HG02852 (cell line): ENCODE results near the gene CLCN5.
A peak's percentile ranks its signal among the peaks of the same experiment; 100 is the strongest.

ENCODE experiments used
- ATAC-seq: cut with Tn5 transposase; IDR thresholded peaks from one replicate; pipeline ENCODE4 v1.9.1; 2021; ENCODE audit warnings: mild to moderate bottlenecking, moderate library complexity; ENCODE audit not compliant: unreplicated experiment

CLCN5 gene

DNA sequence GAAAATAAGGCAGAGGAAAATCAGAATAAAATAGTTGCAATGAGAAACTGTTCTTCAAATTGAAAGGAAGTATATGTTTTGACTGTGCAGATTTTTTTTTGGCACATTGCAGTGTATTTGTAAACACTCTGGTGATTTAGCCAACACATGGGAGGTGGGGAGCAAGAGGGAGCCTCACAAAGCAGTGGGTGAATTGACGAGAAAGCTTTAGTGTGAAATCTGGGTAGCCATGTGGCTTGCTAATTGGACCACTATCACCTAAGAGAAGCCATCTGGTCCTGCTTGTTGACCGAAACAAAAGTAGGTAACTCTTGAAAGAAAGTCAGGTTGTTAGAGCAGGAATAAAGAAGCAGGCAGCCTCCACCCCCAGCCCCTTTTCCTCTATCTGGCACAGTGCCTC lies 10.4 kb downstream of the CLCN5 start:
- no peak for ATAC-seq

DNA sequence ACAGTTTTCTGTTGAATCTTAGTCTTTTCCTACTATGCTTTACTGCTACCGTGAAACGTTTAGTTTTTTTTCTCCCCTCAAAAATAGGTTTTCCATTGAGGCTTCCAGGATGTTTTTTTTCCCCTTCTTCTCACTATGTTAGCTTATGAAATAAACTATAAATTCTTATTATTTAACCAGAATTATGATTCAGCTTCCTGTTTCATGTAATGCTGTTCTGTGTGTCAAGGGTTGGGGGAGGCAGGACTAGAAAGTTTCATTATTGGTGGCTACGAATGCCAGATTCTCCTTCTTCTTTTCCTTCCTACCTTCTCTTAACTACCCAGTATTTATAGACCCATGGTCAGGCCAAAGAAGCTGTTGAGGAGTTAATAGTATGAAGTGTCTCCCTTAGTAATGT lies 11.8 kb downstream of the CLCN5 start:
- ATAC-seq: no peak

DNA sequence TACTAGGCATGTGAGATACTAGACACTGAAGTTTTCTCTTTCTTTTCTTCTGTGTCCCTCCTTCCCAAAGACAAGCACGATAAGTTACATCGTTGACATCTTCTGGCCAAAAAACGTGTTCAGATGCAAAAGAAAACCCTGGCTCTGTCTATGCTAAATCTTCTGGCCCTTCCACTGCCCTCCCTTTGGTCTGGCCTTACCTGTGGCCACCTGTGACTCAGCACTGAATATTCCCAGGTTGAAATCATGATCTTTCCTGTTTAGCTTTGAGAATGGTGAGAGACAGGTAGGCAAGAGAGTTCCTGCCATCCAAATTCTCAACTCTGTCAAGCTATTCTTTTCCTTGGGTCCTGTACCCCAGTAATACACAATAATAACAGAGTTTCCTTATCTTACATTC lies 12.3 kb downstream of the CLCN5 start:
- no peak for ATAC-seq

DNA sequence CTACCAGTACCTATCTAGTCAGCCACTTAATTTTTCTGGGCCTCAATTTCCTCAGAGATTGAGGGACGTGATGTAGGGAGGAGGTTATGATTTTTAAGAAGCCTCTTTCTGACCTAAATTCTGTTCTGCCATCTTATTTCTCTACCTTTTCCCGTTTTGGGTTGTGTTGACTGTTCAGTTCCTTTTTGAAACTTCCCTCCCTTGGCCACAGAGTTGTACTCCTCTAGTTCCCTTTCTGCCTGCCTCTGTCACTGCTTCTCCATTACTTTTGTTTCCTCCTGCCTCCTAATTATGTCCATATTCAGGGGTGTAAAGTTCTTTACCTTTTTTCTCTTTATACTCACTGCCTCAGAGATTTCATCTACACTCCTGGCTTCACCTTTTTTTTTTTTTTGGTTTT lies 25.4 kb downstream of the CLCN5 start:
- ATAC-seq: no peak

DNA sequence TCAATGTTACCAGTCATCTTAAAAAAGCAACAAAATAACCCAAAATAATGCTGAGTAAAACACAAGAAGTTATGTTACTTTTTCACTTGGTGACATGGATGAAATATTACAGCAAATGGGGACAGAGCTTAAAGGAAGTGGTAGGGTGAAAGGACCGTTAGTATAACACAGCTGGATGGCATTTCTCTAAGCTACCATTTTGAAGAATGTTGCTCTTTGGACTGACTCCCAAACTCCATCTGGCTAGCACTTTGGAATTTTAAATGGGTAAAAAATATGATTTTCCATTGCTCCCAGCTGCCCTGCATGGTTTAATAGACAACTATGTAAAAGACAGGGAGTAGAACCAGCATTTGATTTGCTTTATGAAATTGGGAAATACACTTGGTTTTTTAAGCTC lies 27.6 kb downstream of the CLCN5 start:
- no peak for ATAC-seq

DNA sequence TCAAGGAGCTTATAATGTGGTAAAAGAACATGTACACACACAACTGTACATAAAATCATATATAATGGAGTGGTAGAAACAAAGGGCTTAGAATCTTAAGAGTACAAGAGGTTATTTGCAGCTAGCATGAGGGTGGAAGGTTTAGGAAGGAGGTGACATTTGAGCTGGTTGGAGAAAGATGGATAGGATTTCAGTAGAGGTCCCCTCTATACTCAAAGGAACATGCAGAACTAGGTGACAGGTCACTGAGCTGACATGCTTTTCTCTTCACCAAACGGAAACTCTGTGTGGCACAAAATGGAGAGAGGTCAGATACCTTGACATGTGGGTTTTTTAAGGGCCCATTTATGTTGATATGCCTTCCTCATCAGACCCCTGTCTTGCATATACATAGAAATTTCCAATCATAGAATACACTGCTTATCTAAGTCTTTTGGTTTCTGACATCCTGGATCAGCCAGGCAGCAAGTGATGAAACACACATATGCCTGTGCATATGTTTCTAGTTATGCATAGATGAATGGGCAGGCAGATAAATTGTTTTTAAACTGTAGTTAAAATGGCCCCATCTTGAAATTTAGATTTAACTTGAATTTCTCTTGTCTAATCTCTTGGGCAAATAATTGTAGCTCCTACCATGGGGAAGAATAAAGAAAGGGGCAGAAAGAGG lies 29.3 kb downstream of the CLCN5 start:
- ATAC-seq: no peak

DNA sequence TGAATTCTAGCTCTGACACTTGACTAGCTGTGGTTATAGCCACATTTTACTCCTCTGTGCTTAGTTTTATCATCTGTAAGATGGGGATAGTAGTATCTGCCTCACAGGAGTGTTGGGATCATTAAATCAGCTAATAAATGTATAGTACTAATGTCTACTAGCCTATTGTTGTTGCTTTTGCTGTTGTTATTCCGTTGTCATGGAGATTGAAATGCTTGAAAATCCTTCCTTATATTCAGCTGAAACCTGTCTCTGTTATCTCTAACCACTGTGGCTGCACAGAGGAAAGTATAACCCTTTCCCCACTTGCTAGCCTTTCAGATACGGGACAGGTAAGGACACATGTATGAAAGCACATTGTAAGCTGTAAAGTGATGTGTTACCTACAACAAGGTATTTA lies 33.9 kb downstream of the CLCN5 start:
- ATAC-seq: no peak

DNA sequence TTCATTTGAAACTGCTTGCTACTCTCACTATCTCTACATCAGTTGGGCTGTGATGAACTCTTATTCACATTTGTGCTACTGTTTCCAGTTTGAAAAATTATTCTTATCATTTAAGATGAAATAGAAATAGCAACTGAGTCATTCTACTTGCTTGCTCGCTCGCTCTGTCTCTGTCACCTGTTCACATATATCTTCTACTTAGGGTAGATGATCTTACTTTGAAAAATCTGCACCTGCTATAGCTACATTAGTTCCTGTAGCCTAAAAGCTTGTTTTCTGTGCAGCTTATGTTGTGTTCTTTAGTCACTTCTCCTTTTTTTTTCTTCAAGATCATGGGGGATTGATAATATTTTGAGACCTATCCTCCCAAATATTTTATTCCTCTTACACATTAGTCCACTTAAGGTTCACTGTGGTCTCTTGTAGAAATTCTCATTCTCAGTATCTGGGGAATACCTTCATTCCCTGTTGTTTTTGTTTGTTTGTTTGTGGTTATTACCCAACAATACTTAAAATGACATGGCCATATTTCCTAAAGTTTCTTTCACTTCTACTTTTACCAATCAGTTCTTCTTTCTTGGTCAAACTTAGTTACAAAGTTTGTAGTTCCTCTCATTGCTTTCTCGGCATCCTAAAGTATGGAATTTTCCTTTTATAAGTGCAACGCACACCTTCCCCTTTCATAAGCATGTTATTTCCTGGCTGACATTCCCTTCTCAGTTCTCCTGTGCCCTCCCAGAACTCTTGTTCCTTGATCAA lies 36.5 kb downstream of the CLCN5 start:
- peak; percentile 56 for ATAC-seq

DNA sequence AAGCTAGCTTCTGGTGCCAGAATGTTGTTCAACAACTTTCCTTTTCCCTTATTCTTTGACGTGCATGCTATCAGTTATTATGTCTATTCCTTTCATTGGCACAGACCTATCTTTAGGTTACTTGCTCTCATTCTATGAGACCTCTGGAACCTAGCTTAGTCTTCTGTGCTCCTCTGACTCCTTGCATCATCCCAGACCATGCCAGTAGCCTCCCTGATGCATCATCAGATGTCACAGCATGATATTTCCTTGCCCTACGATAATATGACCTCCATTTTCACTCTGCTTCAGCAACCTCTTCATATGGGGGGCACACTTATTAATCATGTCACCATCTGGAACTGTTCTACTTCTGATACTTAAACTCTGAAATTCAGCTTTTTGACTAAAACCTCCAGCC lies 37.2 kb downstream of the CLCN5 start:
- no peak for ATAC-seq

DNA sequence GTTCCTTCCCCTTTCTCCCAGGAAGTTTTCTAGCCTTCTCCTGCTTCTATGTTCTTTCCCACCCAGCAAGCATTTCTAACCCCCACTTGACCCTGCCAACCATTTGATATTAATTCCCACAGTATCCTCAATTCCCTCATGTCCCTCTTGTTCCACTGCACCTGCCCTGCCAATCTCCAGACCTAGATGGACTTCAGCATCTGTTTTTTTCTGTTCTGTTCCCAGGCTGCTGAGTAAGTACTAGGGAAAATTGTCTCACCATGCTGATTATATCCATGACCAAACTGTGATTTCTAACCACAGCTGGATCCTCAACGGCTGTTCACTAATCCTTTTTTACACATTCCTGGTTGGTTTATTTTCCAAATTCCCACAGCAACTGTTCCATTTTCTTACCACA lies 37.7 kb downstream of the CLCN5 start:
- ATAC-seq: no peak

DNA sequence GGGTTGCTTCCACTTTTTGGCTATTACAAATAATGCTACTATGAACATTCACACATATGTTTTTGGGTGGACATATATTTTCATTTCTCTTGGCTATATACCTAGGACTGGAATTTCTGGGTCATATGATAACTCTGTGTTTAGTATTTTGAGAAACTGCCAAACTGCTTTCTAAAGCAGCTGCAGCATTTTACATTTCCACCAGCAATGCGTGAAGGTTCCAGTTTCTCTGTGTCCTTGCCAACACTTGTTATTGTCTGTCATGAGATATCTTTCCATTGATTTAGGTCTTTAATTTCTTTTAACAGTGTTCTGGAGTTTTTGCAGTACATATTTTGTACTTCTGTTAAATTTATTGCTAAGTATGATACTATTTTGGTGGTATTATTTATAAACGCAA lies 48.3 kb downstream of the CLCN5 start:
- ATAC-seq: no peak

DNA sequence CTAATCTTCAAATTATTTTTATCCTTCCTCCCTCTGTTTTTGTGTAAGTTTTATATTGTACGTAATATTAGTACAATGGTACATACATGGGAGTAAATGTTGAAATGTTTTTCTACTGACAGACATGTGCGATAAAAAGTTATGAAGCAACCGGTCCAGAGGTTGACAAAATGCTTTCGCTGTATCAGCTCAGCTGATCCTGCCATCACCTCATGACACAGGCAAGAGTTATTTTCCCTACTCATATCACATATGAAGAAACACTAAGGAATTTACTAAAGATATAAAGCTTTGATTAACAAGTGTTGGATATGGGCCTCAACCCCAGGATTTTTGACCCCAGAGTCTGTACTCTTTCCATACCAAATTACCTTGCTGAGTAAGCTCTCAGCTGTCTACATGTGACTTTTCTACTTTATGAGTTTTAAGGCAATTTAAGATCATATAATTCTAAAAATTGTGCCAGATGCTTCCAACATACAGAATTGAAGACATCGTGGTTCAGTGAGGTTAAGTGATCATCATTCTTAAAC lies 50.0 kb downstream of the CLCN5 start:
- ATAC-seq: no peak

DNA sequence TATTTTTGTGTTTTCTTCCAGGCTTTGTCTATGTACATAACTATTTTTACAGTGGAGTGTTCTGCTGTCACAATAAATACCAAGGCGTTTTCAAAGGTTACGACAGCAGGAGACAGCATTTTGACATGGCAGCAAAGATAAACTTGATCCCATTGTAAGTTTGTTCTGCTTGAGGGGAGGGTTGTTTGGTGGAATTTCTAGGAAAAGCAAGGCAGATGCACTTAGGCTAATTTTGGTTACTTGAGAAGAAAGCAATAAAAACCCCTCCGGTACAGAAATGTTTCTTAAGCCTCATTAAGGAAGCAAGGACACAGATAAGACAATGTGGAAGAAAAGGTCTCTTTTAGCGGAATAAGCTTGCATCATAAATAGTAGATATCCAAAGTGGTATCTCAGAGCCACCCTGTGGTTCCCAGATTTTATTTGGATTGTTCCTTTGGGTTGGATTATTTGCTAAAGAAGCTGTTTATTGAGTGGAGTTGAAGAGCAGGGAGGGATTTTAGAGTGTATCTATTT lies 54.3 kb downstream of the CLCN5 start:
- ATAC-seq: no peak

DNA sequence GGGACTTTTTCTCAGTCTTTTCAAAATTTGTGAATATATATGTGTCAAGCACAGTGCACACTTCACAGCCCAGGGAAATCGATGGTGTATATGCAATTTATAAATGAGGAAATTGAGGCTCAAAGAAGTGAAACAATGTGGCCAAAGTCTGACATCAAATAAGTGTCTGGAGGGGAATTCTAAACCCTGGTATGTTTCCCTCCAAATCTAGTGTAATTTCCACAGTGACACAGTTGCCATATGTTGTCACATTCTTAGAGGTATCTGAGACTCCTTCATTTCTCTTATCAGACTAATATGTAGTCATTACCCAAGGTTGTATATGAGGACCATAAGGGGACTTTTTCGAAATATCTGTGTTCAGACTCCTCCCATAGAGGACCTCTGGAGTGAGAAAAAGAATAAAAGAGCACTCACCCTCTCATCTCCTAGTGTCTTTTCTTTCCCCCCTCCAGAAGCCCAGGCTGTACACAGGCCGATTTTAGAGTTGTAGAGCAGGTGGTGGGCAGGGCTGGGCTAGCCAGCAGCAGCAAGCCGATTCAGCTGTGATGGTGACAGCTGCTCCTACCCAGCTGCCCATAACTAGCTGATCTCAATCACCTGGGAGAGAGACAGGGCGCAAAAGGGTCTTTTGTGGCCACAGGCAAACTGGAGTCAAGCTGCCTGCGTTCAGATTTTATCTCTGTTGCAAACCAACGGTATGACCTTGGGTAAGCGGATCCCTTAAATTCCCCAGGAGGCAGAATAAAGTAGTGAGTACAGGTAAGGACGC lies 55.1 kb downstream of the CLCN5 start:
- ATAC-seq: no peak

DNA sequence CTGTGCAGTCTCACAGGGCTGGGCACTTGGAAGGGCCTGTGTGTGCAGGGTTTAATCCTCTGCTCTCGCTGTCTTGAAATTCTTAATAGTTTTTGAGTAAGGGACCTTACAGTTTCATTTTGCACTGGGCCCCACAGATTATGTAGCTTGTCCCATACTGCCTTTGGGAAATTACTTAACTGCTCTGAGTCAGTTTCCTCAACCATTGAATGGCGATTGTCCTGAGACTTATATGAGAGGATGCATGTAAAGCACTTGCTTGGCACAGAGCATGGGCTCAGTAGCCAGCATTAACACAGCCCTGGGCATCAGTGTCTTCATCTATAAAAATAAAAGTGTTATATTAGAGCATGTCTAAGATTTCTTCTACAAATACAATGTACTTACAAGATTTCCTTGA lies 55.8 kb downstream of the CLCN5 start:
- ATAC-seq: no peak

DNA sequence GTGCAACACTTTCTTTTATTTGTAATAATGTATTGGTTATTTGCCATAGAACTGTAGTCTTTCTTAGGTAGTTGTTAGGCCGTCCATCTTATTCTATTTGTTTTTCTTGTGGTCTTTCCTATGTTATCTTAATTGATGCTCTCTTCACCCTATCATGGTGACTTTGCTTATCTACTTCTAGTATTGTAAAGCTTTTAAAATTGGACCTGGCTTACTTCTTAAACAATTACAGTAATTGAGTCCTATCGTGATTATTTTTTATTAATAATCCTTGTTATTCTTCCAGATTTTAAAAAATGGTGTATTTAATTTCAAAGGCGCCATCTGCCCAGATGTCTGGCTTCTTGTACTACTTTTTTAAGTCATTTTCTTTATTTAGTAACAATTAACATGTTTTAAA lies 63.7 kb downstream of the CLCN5 start:
- ATAC-seq: no peak

DNA sequence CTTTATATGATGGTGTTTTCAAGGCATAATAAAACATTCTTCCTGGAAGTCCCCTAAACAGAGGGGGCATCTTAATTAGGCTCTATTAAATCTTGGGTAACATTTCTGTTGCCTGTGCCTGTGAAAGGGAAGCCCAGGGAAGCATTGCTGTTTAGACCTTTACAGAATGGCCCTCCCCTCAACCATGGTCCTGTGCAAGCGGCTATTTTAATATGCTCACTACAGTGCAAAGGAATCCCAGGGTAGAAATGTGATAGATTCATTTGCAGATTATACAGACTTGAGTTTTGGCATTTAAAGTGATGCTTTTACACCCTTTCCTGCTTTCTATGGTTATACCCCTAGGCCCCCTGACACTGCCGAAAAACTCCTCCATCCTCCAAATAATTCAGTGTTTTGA lies 65.3 kb downstream of the CLCN5 start:
- ATAC-seq: no peak

DNA sequence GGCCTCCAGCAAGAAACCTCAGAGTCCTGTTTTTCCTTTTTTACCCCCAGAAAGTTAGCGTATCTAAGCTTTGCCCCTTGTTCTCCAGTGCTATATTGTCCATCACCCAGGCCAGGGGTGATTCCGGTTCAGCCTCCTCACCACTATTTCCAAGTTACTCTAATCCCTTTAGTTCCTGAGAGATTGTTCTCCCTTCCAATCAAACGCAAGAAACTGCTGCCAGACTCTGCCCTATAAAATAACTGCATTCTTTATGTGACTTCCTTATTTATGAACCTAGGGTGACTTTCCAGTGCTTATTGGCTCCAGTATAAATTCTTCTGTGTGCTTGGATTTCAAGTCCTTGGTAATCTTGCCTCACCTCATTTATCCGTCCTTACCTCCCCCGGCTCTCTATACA lies 65.7 kb downstream of the CLCN5 start:
- ATAC-seq: no peak

DNA sequence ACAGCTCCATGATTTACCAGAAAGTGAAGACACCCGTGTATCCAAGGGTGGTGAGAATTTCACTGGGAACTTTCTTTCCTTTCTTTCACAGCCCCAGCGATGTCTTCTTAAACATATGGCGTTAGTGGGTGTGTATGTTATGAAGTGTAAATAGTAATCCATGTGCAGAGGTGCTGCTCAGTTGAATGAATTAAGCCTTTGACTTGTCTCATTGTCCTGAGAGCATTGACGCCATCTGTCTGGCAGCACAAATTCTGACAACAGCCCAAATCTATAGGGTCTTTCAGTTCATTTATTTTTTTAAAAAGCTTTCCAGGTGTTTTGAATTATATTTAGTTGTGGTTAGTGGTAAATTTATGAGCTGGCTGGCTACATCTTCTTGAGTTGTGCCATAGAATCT lies 69.4 kb downstream of the CLCN5 start:
- ATAC-seq: no peak

DNA sequence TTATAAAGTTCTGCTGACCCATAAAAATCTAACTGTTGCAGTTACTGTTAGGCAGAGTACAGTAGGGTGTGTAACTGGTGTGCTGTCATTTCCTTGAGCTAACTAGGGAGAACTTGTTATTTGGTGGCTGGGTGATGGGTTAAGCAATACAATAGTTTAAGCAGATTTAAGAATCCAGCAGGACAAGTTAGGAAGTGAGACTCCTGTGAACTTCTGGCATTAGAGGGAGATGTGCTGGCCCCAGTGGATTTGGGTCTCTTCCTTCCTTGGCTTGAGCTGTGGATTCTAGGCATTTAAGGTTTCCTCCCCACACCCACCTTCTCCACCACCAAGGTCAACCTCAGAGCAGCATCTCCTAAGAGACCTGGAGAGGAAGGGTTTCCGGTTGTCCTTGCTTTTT lies 70.5 kb downstream of the CLCN5 start:
- ATAC-seq: no peak

DNA sequence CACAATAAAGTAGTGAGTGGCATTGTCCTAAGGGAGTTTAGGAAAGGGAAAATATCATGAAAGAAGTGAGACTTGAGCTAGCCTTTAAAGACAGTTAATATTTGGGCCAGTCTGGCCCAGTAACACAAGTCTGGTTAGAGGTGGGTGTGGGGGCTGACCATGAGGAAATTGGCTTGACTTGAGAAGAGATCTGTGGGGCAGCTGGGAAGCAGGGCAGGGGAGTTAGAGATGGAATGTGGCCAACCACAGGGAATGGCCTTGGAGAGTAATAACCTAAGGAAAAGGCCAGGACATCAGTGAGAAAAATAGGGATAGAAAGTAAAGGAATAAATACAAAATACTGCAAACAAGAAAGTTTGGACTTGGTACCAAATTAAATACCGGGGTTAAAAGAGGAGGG lies 71.3 kb downstream of the CLCN5 start:
- ATAC-seq: no peak
